ENCODE data around the gene ZNF3. TPM values are rescaled to one million over a fixed set of nuclear protein-coding genes. Genes with fewer than 3 reads are reported as not detected.

Gene ZNF3
- total and polyA plus RNA-seq, 9 of the 15 experiments (the other 6 are each of a cell fraction or from before 2014, with no cell fraction given): 30.0 to 64.9 (median 51.5) TPM

- no peak for DNase-seq (ENCODE audit: extremely low read depth in 1 of 4, low spot score in 3 of 4)
- Histone ChIP-seq H3K9me3 (replicated peaks; ENCODE audit: control insufficient read depth, insufficient read depth, low read depth, low read length) (no peaks in the 10 kb centered on the region), H3K36me3 (ENCODE audit: control insufficient read depth, insufficient read depth, low read length) (peaks cover 83% of the 10 kb centered on the region), H4K20me1 (replicated peaks; ENCODE audit: control insufficient read depth, insufficient read depth, low read length) (peaks cover 36% of the 10 kb centered on the region), H3K79me2 (ENCODE audit: control insufficient read depth, insufficient read depth, low read length) (peaks cover 38% of the 10 kb centered on the region), H3K9me1 (ENCODE audit: control insufficient read depth, insufficient read depth, low read length) (no peaks in the 10 kb centered on the region), H3K27ac (ENCODE audit: extremely low read depth, low read depth, low read length) (no peak overlapping the region; the same call in 2 of the 3 replicates), H3K4me3 (no peak overlapping the region), H2AFZ (ENCODE audit: low read depth, low read length) (no peak overlapping the region), H3K27me3 (ENCODE audit: control insufficient read depth in 2 of 2, insufficient read depth in 2 of 2, low read length in 2 of 2) (no peaks in the 10 kb centered on the region), H3K4me1 (replicated peaks in 1 of 2; ENCODE audit: control insufficient read depth in 2 of 2, insufficient read depth in 2 of 2, low read length in 2 of 2) (peaks cover 14 to 26% of the 10 kb centered on the region in 2 experiments), H3K4me2 (ENCODE audit: insufficient read depth, low read length) (no peak overlapping the region), H3K9ac (ENCODE audit: insufficient read depth in 1 of 2, low read depth in 2 of 2, low read length in 2 of 2) (peak overlapping the region in 1 of 2 experiments; percentile 61; a peak in 2 of 4 replicates)
- ChIA-PET CTCF (ENCODE audit: low intra/inter-chr PET ratio) (no interaction called here), POLR2A (interaction anchor here (0.8 to 7.9 kb wide), 5 partner anchors 8 to 533 kb away, joined by 4 to 115 read pairs (median 10); partner anchors contain the start of genes AP4M1 and MCM7)
- BruUV-seq (replicated peaks): TSS peak; percentile 52
- intact Hi-C loops (cut with micrococcal nuclease): no loop called here
- in situ Hi-C loops (cut with MboI): no loop called here
- no peak for TF ChIP-seq YBX1 (IDR thresholded peaks at IDR 0.05)
- no peak for TF ChIP-seq BDP1 (IDR thresholded peaks at IDR 0.05; ENCODE audit: insufficient read depth, insufficient read length)
- TF ChIP-seq POLR2A (conservative IDR thresholded peaks at IDR 0.05): peak; percentile 37
- peak; percentile 69; the same call in 1 of the 2 replicates for TF ChIP-seq POLR2AphosphoS5 (IDR thresholded peaks at IDR 0.05; ENCODE audit: control insufficient read depth, insufficient read depth, low read depth, low read length)
- no peak for TF ChIP-seq DPF2 (IDR thresholded peaks at IDR 0.05)
- TF ChIP-seq NFIC (IDR thresholded peaks at IDR 0.05): 0 out of 2 replicates have a peak, but pooled peaks have one; percentile 7
- 0 out of 2 replicates have a peak, but pooled peaks have one; percentile 16 for TF ChIP-seq PML (IDR thresholded peaks at IDR 0.05; ENCODE audit: low read length)
- no peak for TF ChIP-seq ZNF644 (tag; IDR thresholded peaks at IDR 0.05; ENCODE audit: low read depth)
- TF ChIP-seq SUPT5H (IDR thresholded peaks at IDR 0.05): 0 out of 2 replicates have a peak, but pooled peaks have one; percentile 14
- TF ChIP-seq ETV5 (CRISPR knock-in tag; IDR thresholded peaks at IDR 0.05; ENCODE audit: low read depth): no peak
- WGBS (ENCODE audit: insufficient coverage, low coverage, missing lambda C conversion rate): 82% methylated on average over 8 of the region's 8 CpGs
- FAIRE-seq: no peak
- peak; percentile 0; the same call in 1 of the 3 replicates for ATAC-seq
These were observed 11.5 kb upstream of the ZNF3 start for GRCh38 chr7:100093054-100093453.
